Stomach (tissue), 9 donors: Measurements from ENCODE around the gene EPDR1. TPM values are rescaled to one million over a fixed set of nuclear protein-coding genes. Genes with fewer than 3 reads are reported as not detected.

Experiments
- DNase-seq, 2 donors: peaks; one replicate each; pipeline versions ENCODE4 v3.0.0 to v3.0.0-alpha.2; 2013 to 2019
- H3K27ac ChIP-seq, 5 donors: fragments of 200-600 bp in 4 of 5; sonication (generic) in 4 of 5; one replicate each; pipeline ENCODE4 v1.5.1; 2013 to 2019; ENCODE audit warnings: mild to moderate bottlenecking in 1 of 5, moderate library complexity in 1 of 5
- H3K27me3 ChIP-seq, 3 donors: fragments of 200-600 bp; sonication (generic); one replicate each; pipeline ENCODE4 v1.5.1; 2017 to 2019; ENCODE audit warnings: mixed run types in 1 of 3
- H3K36me3 ChIP-seq, 4 donors: fragments of 200-600 bp; sonication (generic); 1 replicate in 3 of 4; 2 replicates in 1 of 4; pipeline ENCODE4 v1.5.1; 2016 to 2019
- H3K4me1 ChIP-seq, 4 donors: fragments of 200-600 bp; sonication (generic); one replicate each; pipeline ENCODE4 v1.5.1; 2016 to 2019
- H3K4me3 ChIP-seq, 4 donors: fragments of 200-600 bp; sonication (generic) in 3 of 4; one replicate each; pipeline ENCODE4 v1.5.1; 2016 to 2019; ENCODE audit warnings: mild to moderate bottlenecking in 1 of 4
- H3K9me3 ChIP-seq, 4 donors: fragments of 200-600 bp; sonication (generic); one replicate each; pipeline ENCODE4 v1.5.1; 2016 to 2019
- CTCF ChIP-seq, 7 experiments: fragments of 450-650 bp in 4 of 7; fragments of 200-600 bp in 3 of 7; sonication (generic) in 3 of 7; IDR thresholded peaks; one replicate each; pipeline ENCODE4 v1.5.1; 2016 to 2019; ENCODE audit warnings: antibody characterized with exemption in 7 of 7, control low read depth in 2 of 7, mild to moderate bottlenecking in 1 of 7
- EP300 ChIP-seq: sonication (generic); formaldehyde crosslinking; IDR thresholded peaks from one replicate; pipeline ENCODE4 v1.6.1; 2017; ENCODE audit warnings: antibody characterized with exemption
- POLR2A ChIP-seq, 4 donors: fragments of 450-650 bp; IDR thresholded peaks; one replicate each; pipeline ENCODE4 v1.6.1; 2016; ENCODE audit warnings: antibody characterized with exemption in 4 of 4, control low read depth in 2 of 4, mild to moderate bottlenecking in 1 of 4, moderate library complexity in 1 of 4
- POLR2AphosphoS5 ChIP-seq, 3 donors: sonication (generic); formaldehyde crosslinking; IDR thresholded peaks; one replicate each; pipeline ENCODE4 v1.6.1; 2016; ENCODE audit warnings: antibody characterized with exemption in 3 of 3
- WGBS, 5 donors: extraction: QIAGEN DNeasy Blood & Tissue Kit in 3 of 5; methylation state at CpG; one replicate each; pipeline versions ENCODE4 v1.1.5 to v1.1.7; 2013 to 2018; 5-methylcytosine and 5-hydroxymethylcytosine counted together
- intact Hi-C: fragments of 100-400 bp; cut with DNase I; formaldehyde crosslinking; loops from one replicate; pipeline ENCODE4 v1.15.1; 2023; ENCODE audit warnings: low total_unique reads
- polyA plus RNA-seq, 3 donors: library from polyadenylated mRNA; stranded (reverse); fragments of 200-250 nt; gene quantifications; one replicate each; pipeline ENCODE4 v1.2.3, GENCODE V29; 2013
- total RNA-seq, 5 donors: library from RNA; depleted of rRNA; stranded (reverse); fragments of >200 nt; gene quantifications; one replicate each; pipeline versions ENCODE4 v1.1.0 to v1.2.3, GENCODE V29; 2014 to 2016
- donor health status: healthy with polysubstance abuse.
- donor health status: Bipolar disorder and iron deficiency.
- donor health status: healthy.

EPDR1 gene
- total and polyA plus RNA-seq, 8 donors, result 1.2 to 11.7 (median 2.6) TPM; not detected in 1

DNA sequence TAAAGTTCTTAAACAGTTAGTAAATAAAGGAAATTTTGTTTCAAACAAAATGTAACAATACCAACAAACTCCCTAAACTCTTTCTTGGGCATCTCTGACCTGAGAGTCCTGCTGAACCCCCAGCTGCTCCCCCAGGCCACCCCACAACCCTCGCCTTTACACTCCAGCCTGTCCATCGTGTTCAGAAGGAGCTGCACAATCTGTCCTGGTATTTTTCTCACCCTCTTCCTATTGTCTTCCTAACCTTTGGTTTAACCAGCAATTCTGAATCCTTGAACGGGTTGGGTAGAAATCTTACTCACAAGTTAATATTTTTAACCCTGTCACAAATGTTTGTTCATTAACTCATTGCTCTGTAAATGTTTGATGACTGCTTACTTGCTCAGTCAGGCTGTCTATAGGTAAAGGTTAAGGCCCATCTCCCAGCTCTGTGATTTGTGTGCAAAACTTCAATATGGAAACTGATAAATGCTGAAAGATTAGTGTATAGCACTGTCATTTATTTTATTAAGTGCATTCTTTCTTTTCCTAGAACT lies 20.7 kb upstream of the EPDR1 start:
- Histone ChIP-seq H3K27ac (no peak overlapping the region), H3K36me3 (no peaks in the 10 kb centered on the region), H3K4me1 (peaks cover 0 to 4% (median 2%) of the 10 kb centered on the region in 4 donors), H3K9me3 (no peaks in the 10 kb centered on the region), H3K27me3 (no peaks in the 10 kb centered on the region), H3K4me3 (no peak overlapping the region)
- 42 to 61% (median 49%) methylated on average over 3 of the region's 3 CpGs for WGBS, 5 donors
- TF ChIP-seq POLR2AphosphoS5 (IDR thresholded peaks at IDR 0.05) (no peak), EP300 (no peak), POLR2A (IDR thresholded peaks at IDR 0.05) (no peak), CTCF (IDR thresholded peaks at IDR 0.05) (no peak)
- no peak for DNase-seq
- intact Hi-C loops, result loop anchor here (10.0 kb wide), 1 partner anchor 325 kb away; no protein-coding TSS in a partner anchor

GRCh38 chr7:37901236-37901827 lies 19.1 kb upstream of the EPDR1 start:
- Histone ChIP-seq H3K4me1 (peaks cover 0 to 4% (median 2%) of the 10 kb centered on the region in 4 donors), H3K36me3 (no peaks in the 10 kb centered on the region), H3K27ac (no peak overlapping the region), H3K9me3 (no peaks in the 10 kb centered on the region), H3K27me3 (no peaks in the 10 kb centered on the region), H3K4me3 (no peak overlapping the region)
- peak in 1 of 2 donors; percentile 67 for DNase-seq
- TF ChIP-seq POLR2A (IDR thresholded peaks at IDR 0.05) (no peak), CTCF (IDR thresholded peaks at IDR 0.05) (peak in 4 of 7 experiments; percentile 14 to 33 (median 24))
- whole genome bisulfite sequencing, 5 donors, result 18 to 26% (median 21%) methylated on average over 6 of the region's 6 CpGs
- intact Hi-C loops, result loop anchor here (10.0 kb wide), 1 partner anchor 323 kb away; no protein-coding TSS in a partner anchor

- TF ChIP-seq EP300 (no peak), CTCF (IDR thresholded peaks at IDR 0.05) (no peak), POLR2A (IDR thresholded peaks at IDR 0.05) (no peak), POLR2AphosphoS5 (IDR thresholded peaks at IDR 0.05) (no peak)
- Histone ChIP-seq H3K9me3 (no peaks in the 10 kb centered on the region), H3K4me3 (no peak overlapping the region), H3K4me1 (peaks cover 0 to 4% (median 2%) of the 10 kb centered on the region in 4 donors), H3K27me3 (no peaks in the 10 kb centered on the region), H3K36me3 (no peaks in the 10 kb centered on the region), H3K27ac (no peak overlapping the region)
- intact Hi-C loops, result loop anchor here (10.0 kb wide), 1 partner anchor 323 kb away; no protein-coding TSS in a partner anchor
- DNase-seq, result peak in 1 of 2 donors; percentile 31
- 78 to 92% (median 84%) methylated on average over 1 to 2 of the region's 2 CpGs for WGBS, 5 donors
Observed at GRCh38 chr7:37901890-37902524, 18.4 kb upstream of the EPDR1 start.

DNA sequence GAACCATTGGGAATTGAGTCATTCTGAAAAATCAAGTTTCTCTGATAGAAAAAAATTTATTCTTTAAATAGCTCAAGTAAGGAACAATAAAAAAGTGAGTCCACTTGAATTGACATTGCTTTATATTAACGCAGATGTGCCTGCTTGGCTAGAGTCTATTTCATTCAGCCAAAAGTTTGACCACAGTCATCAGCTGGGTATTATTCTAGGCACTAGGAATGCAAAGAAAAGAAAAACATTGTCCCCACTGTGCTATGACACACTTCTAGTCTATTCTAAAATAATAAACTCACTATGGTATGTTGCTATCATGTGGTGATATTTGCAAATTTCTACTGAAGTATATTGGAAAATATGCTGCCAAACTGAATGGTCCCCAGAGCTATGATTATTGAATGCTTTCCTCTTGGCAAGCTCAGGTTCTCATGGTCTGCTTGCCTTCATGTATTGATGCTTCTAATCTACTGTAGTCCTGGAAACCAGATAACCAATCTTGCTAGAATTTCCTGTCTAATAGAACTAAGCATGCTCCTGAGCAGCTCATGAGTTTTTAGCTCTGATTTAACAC lies 12.1 kb upstream of the EPDR1 start:
- TF ChIP-seq POLR2A (IDR thresholded peaks at IDR 0.05) (no peak), EP300 (no peak), CTCF (IDR thresholded peaks at IDR 0.05) (no peak), POLR2AphosphoS5 (IDR thresholded peaks at IDR 0.05) (no peak)
- H3K4me3 ChIP-seq, result no peak overlapping the region
- H3K36me3 ChIP-seq, result no peaks in the 10 kb centered on the region
- 83 to 91% (median 85%) methylated on average over 1 of the region's 1 CpG for WGBS, 5 donors
- H3K4me1 ChIP-seq, result no peaks in the 10 kb centered on the region
- no peaks in the 10 kb centered on the region for H3K27me3 ChIP-seq
- intact Hi-C loops, result loop anchor here (10.0 kb wide), 1 partner anchor 316 kb away; no protein-coding TSS in a partner anchor
- no peaks in the 10 kb centered on the region for H3K9me3 ChIP-seq
- H3K27ac ChIP-seq, result no peak overlapping the region
- peak in 1 of 2 donors; percentile 14 for DNase-seq
